ENCODE data around the gene PKLR. TPM values are rescaled to one million over a fixed set of nuclear protein-coding genes. Genes with fewer than 3 reads are reported as not detected.

The PKLR gene
- total RNA-seq, 1 experiment from 2014 or later = 0.17 TPM

GRCh38 chr1:155286544-155286943 is 14.7 kb downstream of the PKLR start:
- ATAC-seq (no peak), DNase-seq (ENCODE audit: low read depth, low spot score) (no peak)
- Histone ChIP-seq H3K4me2 (ENCODE audit: low read length) (no peak overlapping the region), H3K4me1 (ENCODE audit: control insufficient read depth in 1 of 2, insufficient read depth in 2 of 2, low read length in 2 of 2) (no peaks in the 10 kb centered on the region), H3K9me2 (ENCODE audit: insufficient read depth) (no peaks in the 10 kb centered on the region), H3K36me3 (ENCODE audit: control insufficient read depth in 1 of 2, insufficient read depth in 2 of 2, low read length in 2 of 2) (no peaks in the 10 kb centered on the region), H3K4me3 (replicated peaks in 1 of 2; ENCODE audit: low read depth in 1 of 2, low read length in 2 of 2) (no peak overlapping the region), H2AFZ (ENCODE audit: low read depth, low read length, poor library complexity, severe bottlenecking) (no peak overlapping the region), H3K9ac (ENCODE audit: low read length) (no peak overlapping the region), H4K20me1 (ENCODE audit: insufficient read depth) (no peaks in the 10 kb centered on the region), H3K9me3 (ENCODE audit: control insufficient read depth in 1 of 2, insufficient read depth in 1 of 2, low read depth in 1 of 2, low read length in 2 of 2) (no peaks in the 10 kb centered on the region), H3K79me2 (ENCODE audit: insufficient read depth, low read length) (no peaks in the 10 kb centered on the region), H3K27me3 (ENCODE audit: insufficient read depth, low read length) (no peaks in the 10 kb centered on the region), H3K27ac (ENCODE audit: low read depth, low read length) (no peak overlapping the region)
- POLR2A ChIA-PET = no interaction called here
- TF ChIP-seq MAX (IDR thresholded peaks at IDR 0.05) = no peak
- TF ChIP-seq CEBPB (IDR thresholded peaks at IDR 0.05; ENCODE audit: low read depth) = no peak
- TF ChIP-seq YY1 (IDR thresholded peaks at IDR 0.05; ENCODE audit: extremely low read depth, insufficient replicate concordance, low read depth, low read length) = no peak
- TF ChIP-seq ZBTB33 (IDR thresholded peaks at IDR 0.05; ENCODE audit: extremely low read depth, insufficient replicate concordance, low read length) = no peak
- TF ChIP-seq SP1 (IDR thresholded peaks at IDR 0.05; ENCODE audit: low read depth) = no peak
- TF ChIP-seq POLR2AphosphoS5 (IDR thresholded peaks at IDR 0.05; ENCODE audit: low read depth, low read length) = no peak
- TF ChIP-seq SIN3A (IDR thresholded peaks at IDR 0.05; ENCODE audit: low read depth) = no peak
- TF ChIP-seq TCF7L2 (IDR thresholded peaks at IDR 0.05; ENCODE audit: borderline replicate concordance, extremely low read depth, insufficient read depth, insufficient read length) = no peak
- no peak for TF ChIP-seq EZH2 (IDR thresholded peaks at IDR 0.05)
- TF ChIP-seq FOSL1 (IDR thresholded peaks at IDR 0.05; ENCODE audit: low read depth) = no peak
- no peak for TF ChIP-seq ATF3 (IDR thresholded peaks at IDR 0.05)
- TF ChIP-seq POLR2A (IDR thresholded peaks at IDR 0.05; ENCODE audit: borderline replicate concordance, extremely low read depth, insufficient read depth, insufficient read length) = no peak
- TF ChIP-seq CTCF (IDR thresholded peaks at IDR 0.05 in 2 of 3, conservative IDR thresholded peaks at IDR 0.05 in 1 of 3; ENCODE audit: borderline replicate concordance in 1 of 3, insufficient read depth in 1 of 3, low read depth in 2 of 3, low read length in 2 of 3) = no peak
- TF ChIP-seq ZFX (IDR thresholded peaks at IDR 0.05) = no peak
- TF ChIP-seq EGR1 (IDR thresholded peaks at IDR 0.05; ENCODE audit: low read depth) = no peak
- no peak for TF ChIP-seq RAD21 (IDR thresholded peaks at IDR 0.05; ENCODE audit: low read depth)
- no peak for TF ChIP-seq SRF (IDR thresholded peaks at IDR 0.05; ENCODE audit: low read depth)
- no peak for TF ChIP-seq ZNF274 (IDR thresholded peaks at IDR 0.05; ENCODE audit: low read depth, low read length)
- no peak for TF ChIP-seq CBX3 (IDR thresholded peaks at IDR 0.05; ENCODE audit: low read depth)
- no TSS peak for BruUV-seq (replicated peaks)
- intact Hi-C loops (cut with micrococcal nuclease) = no loop called here
- CTCF ChIA-PET = no interaction called here
- RAD21 ChIA-PET (ENCODE audit: low non-redundant PET in 1 of 2, low total read pairs in 2 of 2, uncharacterized antibody in 2 of 2, unreplicated experiment in 2 of 2) = interaction anchor here in 1 of 2 experiments (0.8 kb wide), 1 partner anchor 10 kb away, joined by 3 read pairs; the partner anchor contains the start of gene HCN3
